HCT116 (cell line): ENCODE measurements around the gene CCR6. TPM values are rescaled to one million over a fixed set of nuclear protein-coding genes. Genes with fewer than 3 reads are reported as not detected.
"Not testable (repeated sequence)": the region's sequence is repeated elsewhere in the genome, so short reads cannot be mapped to it uniquely, and the experiment has no call there.

Experiments used
- ATAC-seq: fragments of 200-7000 bp; cut with Tn5 transposase; 2 replicates; pipeline ENCODE4 v1.9.1; 2020; ENCODE audit warnings: mild to moderate bottlenecking, moderate library complexity
- BruUV-seq: library from RNA; stranded (reverse); fragments of 400-500 nt; replicated peaks from 2 replicates; lab custom pipeline; 2021; lab: Mats Ljungman, UMichigan
- CTCF ChIA-PET: fragments of 300-600 bp; sonication (Branson Sonifier 250); formaldehyde crosslinking; loops from one replicate; lab custom pipeline; 2021; ENCODE audit warnings: antibody characterized with exemption; lab: Charles Lee
- POLR2A ChIA-PET: fragments of 300-600, 350-600 bp; sonication (Branson Sonifier 250); formaldehyde crosslinking; loops from one replicate; lab custom pipeline; 2021; ENCODE audit warnings: antibody characterized with exemption; lab: Charles Lee
- RAD21 ChIA-PET, 2 experiments: fragments of 300-600 bp; sonication (Branson Sonifier 250); formaldehyde crosslinking; loops; one replicate each; lab custom pipeline; 2023; ENCODE audit warnings: low total read pairs in 2 of 2; ENCODE audit not compliant: uncharacterized antibody in 2 of 2, unreplicated experiment in 2 of 2, low non-redundant PET in 1 of 2; lab: Charles Lee
- DNase-seq: peaks from one replicate; pipeline ENCODE4 v3.0.0-alpha.2; 2010; ENCODE audit warnings: low read depth, low spot score
- H2AFZ ChIP-seq: fragments of 200-600 bp; shearing (Covaris generic), sonication (generic); 2 replicates; pipeline ENCODE4 v1.6.1; 2017; ENCODE audit warnings: low read depth, mixed run types, mixed read lengths, antibody characterized with exemption, low read length; ENCODE audit not compliant: poor library complexity, severe bottlenecking
- H3K27ac ChIP-seq: 2 replicates; pipeline ENCODE4 v1.5.1; 2012; ENCODE audit warnings: low read depth, low read length
- H3K27me3 ChIP-seq: fragments of 200-600 bp; sonication (generic); 2 replicates; pipeline ENCODE4 v1.6.1; 2016; ENCODE audit warnings: mixed run types, low read length, mixed read lengths; ENCODE audit not compliant: insufficient read depth
- H3K36me3 ChIP-seq, 2 experiments: fragments of 200-500 bp in 1 of 2; fragments of 200-600 bp in 1 of 2; sonication (Bioruptor generic) in 1 of 2; sonication (generic) in 1 of 2; 2 replicates each; pipeline versions ENCODE4 v1.5.1 to v1.6.1; 2014 to 2016; ENCODE audit warnings: low read length in 2 of 2, inconsistent platforms in 1 of 2, mixed read lengths in 1 of 2, mixed run types in 1 of 2; ENCODE audit not compliant: insufficient read depth in 2 of 2, control insufficient read depth in 1 of 2
- H3K4me1 ChIP-seq, 2 experiments: fragments of 200-600 bp in 1 of 2; sonication (generic) in 1 of 2; 2 replicates each; pipeline versions ENCODE4 v1.5.1 to v1.6.1; 2012 to 2017; ENCODE audit warnings: low read length in 2 of 2, inconsistent platforms in 1 of 2, mild to moderate bottlenecking in 1 of 2, mixed read lengths in 1 of 2, mixed run types in 1 of 2, moderate library complexity in 1 of 2; ENCODE audit not compliant: insufficient read depth in 2 of 2, control insufficient read depth in 1 of 2
- H3K4me2 ChIP-seq: fragments of 200-600 bp; sonication (generic); 2 replicates; pipeline ENCODE4 v1.6.1; 2017; ENCODE audit warnings: mixed run types, low read length, mixed read lengths
- H3K4me3 ChIP-seq, 2 experiments: fragments of 200-600 bp in 1 of 2; sonication (generic) in 1 of 2; replicated peaks in 1 of 2; 2 replicates each; pipeline ENCODE4 v1.5.1; 2011 to 2016; ENCODE audit warnings: low read length in 2 of 2, control low read depth in 1 of 2, low read depth in 1 of 2, mild to moderate bottlenecking in 1 of 2, mixed read lengths in 1 of 2, mixed run types in 1 of 2
- H3K79me2 ChIP-seq: fragments of 200-600 bp; sonication (generic); 2 replicates; pipeline ENCODE4 v1.6.1; 2017; ENCODE audit warnings: mild to moderate bottlenecking, mixed run types, low read length, moderate library complexity, mixed read lengths; ENCODE audit not compliant: insufficient read depth
- H3K9ac ChIP-seq: fragments of 200-600 bp; sonication (generic); 2 replicates; pipeline ENCODE4 v1.6.1; 2016; ENCODE audit warnings: low read length, mixed read lengths
- H3K9me2 ChIP-seq: fragments of 200-600 bp; sonication (generic), shearing (Covaris generic); 2 replicates; pipeline ENCODE4 v1.6.1; 2017; ENCODE audit warnings: mixed run types, mild to moderate bottlenecking, moderate library complexity; ENCODE audit not compliant: insufficient read depth
- H3K9me3 ChIP-seq, 2 experiments: fragments of 200-500 bp in 1 of 2; fragments of 200-600 bp in 1 of 2; sonication (Bioruptor generic) in 1 of 2; sonication (generic) in 1 of 2; 2 replicates each; pipeline ENCODE4 v1.6.1; 2014 to 2017; ENCODE audit warnings: low read length in 2 of 2, mixed read lengths in 2 of 2, inconsistent platforms in 1 of 2, low read depth in 1 of 2, mild to moderate bottlenecking in 1 of 2, mixed run types in 1 of 2, moderate library complexity in 1 of 2; ENCODE audit not compliant: control insufficient read depth in 1 of 2, insufficient read depth in 1 of 2
- H4K20me1 ChIP-seq: fragments of 200-600 bp; sonication (generic), shearing (Covaris generic); 2 replicates; pipeline ENCODE4 v1.6.1; 2017; ENCODE audit warnings: mixed run types, mild to moderate bottlenecking, moderate library complexity; ENCODE audit not compliant: insufficient read depth
- CEBPB ChIP-seq: IDR thresholded peaks from 2 replicates; pipeline ENCODE4 v1.6.1; 2012; ENCODE audit warnings: low read depth
- CTCF ChIP-seq, 3 experiments: fragments of 200-600 bp in 1 of 3; sonication (generic) in 1 of 3; IDR thresholded peaks in 2 of 3; conservative IDR thresholded peaks in 1 of 3; 2 replicates each; pipeline ENCODE4 v1.5.1; 2012 to 2017; ENCODE audit warnings: low read depth in 2 of 3, low read length in 2 of 3, antibody characterized with exemption in 1 of 3, borderline replicate concordance in 1 of 3, control low read depth in 1 of 3, mild to moderate bottlenecking in 1 of 3, mixed read lengths in 1 of 3, mixed run types in 1 of 3, moderate library complexity in 1 of 3; ENCODE audit not compliant: insufficient read depth in 1 of 3
- EGR1 ChIP-seq: IDR thresholded peaks from 2 replicates; pipeline ENCODE4 v1.6.1; 2012; ENCODE audit warnings: low read depth
- EZH2 ChIP-seq: fragments of 200-600 bp; sonication (generic); IDR thresholded peaks from 2 replicates; pipeline ENCODE4 v1.6.1; 2017; ENCODE audit warnings: antibody characterized with exemption, mixed run types
- POLR2A ChIP-seq: IDR thresholded peaks from 2 replicates; pipeline ENCODE4 v1.7.0; 2011; ENCODE audit warnings: borderline replicate concordance; ENCODE audit not compliant: insufficient read depth, insufficient read length; ENCODE audit errors: extremely low read depth
- POLR2AphosphoS5 ChIP-seq: IDR thresholded peaks from 2 replicates; pipeline ENCODE4 v1.6.1; 2011; ENCODE audit warnings: mild to moderate bottlenecking, low read depth, low read length, moderate library complexity
- RAD21 ChIP-seq: IDR thresholded peaks from 2 replicates; pipeline ENCODE4 v1.6.1; 2012; ENCODE audit warnings: low read depth, mild to moderate bottlenecking
- REST ChIP-seq: IDR thresholded peaks from 2 replicates; pipeline ENCODE4 v1.6.1; 2012; ENCODE audit warnings: low read depth
- YY1 ChIP-seq: IDR thresholded peaks from 2 replicates; pipeline ENCODE4 v1.6.1; 2011; ENCODE audit warnings: low read length, low read depth, moderate library complexity, mild to moderate bottlenecking; ENCODE audit not compliant: insufficient replicate concordance; ENCODE audit errors: extremely low read depth
- ZFX ChIP-seq: fragments of 450-650 bp; IDR thresholded peaks from 2 replicates; pipeline ENCODE4 v1.6.1; 2017
- ZNF274 ChIP-seq: fragments of 200-500 bp; sonication (Bioruptor generic); IDR thresholded peaks from 2 replicates; pipeline ENCODE4 v1.6.1; 2014; ENCODE audit warnings: mild to moderate bottlenecking, low read depth, low read length, inconsistent platforms
- intact Hi-C: fragments of 100-400 bp; cut with micrococcal nuclease; formaldehyde crosslinking; loops from 2 replicates; pipeline ENCODE4 v1.10.0; 2022
- total RNA-seq: library from RNA; stranded (reverse); gene quantifications from one replicate; pipeline ENCODE4 v1.2.1, GENCODE V29; 2021; ENCODE audit not compliant: unreplicated experiment

The CCR6 gene
- total RNA-seq, 1 experiment from 2014 or later = not detected

- Histone ChIP-seq H3K36me3 (no peaks in the 10 kb centered on the region), H3K9ac (no peak overlapping the region), H4K20me1 (no peaks in the 10 kb centered on the region), H2AFZ (no peak overlapping the region), H3K27me3 (no peaks in the 10 kb centered on the region), H3K4me2 (no peak overlapping the region), H3K27ac (no peak overlapping the region), H3K4me3 (no peak overlapping the region), H3K9me3 (no peaks in the 10 kb centered on the region), H3K4me1 (no peaks in the 10 kb centered on the region), H3K79me2 (no peaks in the 10 kb centered on the region), H3K9me2 (no peaks in the 10 kb centered on the region)
- TF ChIP-seq ZNF274 (no peak), EZH2 (no peak), EGR1 (no peak), CEBPB (no peak), POLR2AphosphoS5 (no peak), POLR2A (no peak), ZFX (no peak), RAD21 (no peak), REST (no peak), YY1 (no peak), CTCF (IDR thresholded peaks at IDR 0.05 in 2 of 3, conservative IDR thresholded peaks at IDR 0.05 in 1 of 3; ENCODE audit: borderline replicate concordance in 1 of 3, insufficient read depth in 1 of 3, low read depth in 2 of 3, low read length in 2 of 3) (no peak)
- no TSS peak for BruUV-seq
- no peak for DNase-seq
- RAD21 ChIA-PET = no interaction called here
- ATAC-seq = no peak
- intact Hi-C loops = no loop called here
- CTCF ChIA-PET = no interaction called here
- POLR2A ChIA-PET = no interaction called here
These were observed 35.0 kb upstream of the CCR6 start for GRCh38 chr6:167087857-167088354.

GRCh38 chr6:167088741-167089140, 34.2 kb upstream of the CCR6 start:
- H3K4me2 ChIP-seq, CTCF ChIA-PET, H2AFZ ChIP-seq, ATAC-seq, H3K9ac ChIP-seq, RAD21 ChIA-PET, POLR2A ChIA-PET, H4K20me1 ChIP-seq, DNase-seq, H3K4me3 ChIP-seq, H3K36me3 ChIP-seq, H3K79me2 ChIP-seq, intact Hi-C loops, H3K9me3 ChIP-seq, H3K27ac ChIP-seq, H3K27me3 ChIP-seq, H3K9me2 ChIP-seq, BruUV-seq, H3K4me1 ChIP-seq: not testable (repeated sequence)
